HEK293 (cell line): Measurements from ENCODE around the gene MAGEA8.

ENCODE experiments used
- MZF1 ChIP-seq: fragments of 450-650 bp; formaldehyde crosslinking; IDR thresholded peaks from 2 replicates; pipeline ENCODE4 v1.5.1; 2017; ENCODE audit warnings: missing biosample characterization, missing genetic modification characterization, borderline replicate concordance
- SP7 ChIP-seq: fragments of 450-650 bp; formaldehyde crosslinking; IDR thresholded peaks from 2 replicates; pipeline ENCODE4 v1.5.1; 2016; ENCODE audit warnings: missing biosample characterization, missing genetic modification characterization
- TRIM28 ChIP-seq: IDR thresholded peaks from 2 replicates; pipeline ENCODE4 v1.6.1; 2011; ENCODE audit warnings: low read length, control low read depth, borderline replicate concordance
- ZBTB20 ChIP-seq: fragments of 450-650 bp; formaldehyde crosslinking; IDR thresholded peaks from 2 replicates; pipeline ENCODE4 v1.5.1; 2016; ENCODE audit warnings: missing biosample characterization, missing genetic modification characterization
- ZNF530 ChIP-seq: fragments of 450-650 bp; formaldehyde crosslinking; IDR thresholded peaks from 2 replicates; pipeline ENCODE4 v1.5.1; 2016; ENCODE audit warnings: low read depth, missing biosample characterization, missing genetic modification characterization
- ZNF561 ChIP-seq: fragments of 450-650 bp; IDR thresholded peaks from 2 replicates; pipeline ENCODE4 v1.5.1; 2018; ENCODE audit warnings: missing biosample characterization, missing genetic modification characterization, borderline replicate concordance
- ZNF837 ChIP-seq: fragments of 450-650 bp; formaldehyde crosslinking; IDR thresholded peaks from 2 replicates; pipeline ENCODE4 v1.5.1; 2016; ENCODE audit warnings: missing biosample characterization, missing genetic modification characterization
- TF ChIP-seq, protein P1 (sequence below): fragments of 450-650 bp; formaldehyde crosslinking; IDR thresholded peaks from 2 replicates; pipeline ENCODE4 v1.5.1; 2016; ENCODE audit warnings: missing biosample characterization, missing genetic modification characterization
- TF ChIP-seq, protein P2 (sequence below): fragments of 450-650 bp; formaldehyde crosslinking; IDR thresholded peaks from 2 replicates; pipeline ENCODE4 v1.5.1; 2016; ENCODE audit warnings: missing biosample characterization, missing genetic modification characterization
- TF ChIP-seq, protein P3 (sequence below): fragments of 450-650 bp; formaldehyde crosslinking; IDR thresholded peaks from 2 replicates; pipeline ENCODE4 v1.5.1; 2016; ENCODE audit warnings: missing biosample characterization, missing genetic modification characterization

DNA sequence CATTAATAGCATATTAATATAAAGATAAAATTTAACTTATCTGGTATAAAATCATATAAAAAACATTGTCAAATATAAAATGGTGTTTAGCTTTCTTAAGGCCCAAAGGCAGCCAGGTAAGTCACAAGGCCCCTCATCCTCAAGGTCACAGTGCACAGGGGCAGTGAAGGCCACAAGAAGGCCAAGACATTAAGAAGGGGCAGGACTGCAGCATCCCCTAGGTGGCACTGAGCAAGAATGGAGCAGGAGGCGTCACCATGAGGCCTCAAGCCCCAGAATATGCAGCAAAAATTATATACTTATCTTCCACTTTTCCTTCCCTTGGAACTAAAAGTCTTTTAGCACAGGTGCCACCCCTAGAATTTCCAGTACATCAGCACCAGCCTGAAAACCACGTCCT lies 49.5 kb upstream of the MAGEA8 start:
- TF ChIP-seq, protein P1, sequence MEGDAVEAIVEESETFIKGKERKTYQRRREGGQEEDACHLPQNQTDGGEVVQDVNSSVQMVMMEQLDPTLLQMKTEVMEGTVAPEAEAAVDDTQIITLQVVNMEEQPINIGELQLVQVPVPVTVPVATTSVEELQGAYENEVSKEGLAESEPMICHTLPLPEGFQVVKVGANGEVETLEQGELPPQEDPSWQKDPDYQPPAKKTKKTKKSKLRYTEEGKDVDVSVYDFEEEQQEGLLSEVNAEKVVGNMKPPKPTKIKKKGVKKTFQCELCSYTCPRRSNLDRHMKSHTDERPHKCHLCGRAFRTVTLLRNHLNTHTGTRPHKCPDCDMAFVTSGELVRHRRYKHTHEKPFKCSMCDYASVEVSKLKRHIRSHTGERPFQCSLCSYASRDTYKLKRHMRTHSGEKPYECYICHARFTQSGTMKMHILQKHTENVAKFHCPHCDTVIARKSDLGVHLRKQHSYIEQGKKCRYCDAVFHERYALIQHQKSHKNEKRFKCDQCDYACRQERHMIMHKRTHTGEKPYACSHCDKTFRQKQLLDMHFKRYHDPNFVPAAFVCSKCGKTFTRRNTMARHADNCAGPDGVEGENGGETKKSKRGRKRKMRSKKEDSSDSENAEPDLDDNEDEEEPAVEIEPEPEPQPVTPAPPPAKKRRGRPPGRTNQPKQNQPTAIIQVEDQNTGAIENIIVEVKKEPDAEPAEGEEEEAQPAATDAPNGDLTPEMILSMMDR (tag by site-specific recombination) = peak; percentile 17; the same call in 1 of the 2 replicates
- TF ChIP-seq, protein P2, sequence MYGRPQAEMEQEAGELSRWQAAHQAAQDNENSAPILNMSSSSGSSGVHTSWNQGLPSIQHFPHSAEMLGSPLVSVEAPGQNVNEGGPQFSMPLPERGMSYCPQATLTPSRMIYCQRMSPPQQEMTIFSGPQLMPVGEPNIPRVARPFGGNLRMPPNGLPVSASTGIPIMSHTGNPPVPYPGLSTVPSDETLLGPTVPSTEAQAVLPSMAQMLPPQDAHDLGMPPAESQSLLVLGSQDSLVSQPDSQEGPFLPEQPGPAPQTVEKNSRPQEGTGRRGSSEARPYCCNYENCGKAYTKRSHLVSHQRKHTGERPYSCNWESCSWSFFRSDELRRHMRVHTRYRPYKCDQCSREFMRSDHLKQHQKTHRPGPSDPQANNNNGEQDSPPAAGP (tag by site-specific recombination) = no peak
- TF ChIP-seq, protein P3, sequence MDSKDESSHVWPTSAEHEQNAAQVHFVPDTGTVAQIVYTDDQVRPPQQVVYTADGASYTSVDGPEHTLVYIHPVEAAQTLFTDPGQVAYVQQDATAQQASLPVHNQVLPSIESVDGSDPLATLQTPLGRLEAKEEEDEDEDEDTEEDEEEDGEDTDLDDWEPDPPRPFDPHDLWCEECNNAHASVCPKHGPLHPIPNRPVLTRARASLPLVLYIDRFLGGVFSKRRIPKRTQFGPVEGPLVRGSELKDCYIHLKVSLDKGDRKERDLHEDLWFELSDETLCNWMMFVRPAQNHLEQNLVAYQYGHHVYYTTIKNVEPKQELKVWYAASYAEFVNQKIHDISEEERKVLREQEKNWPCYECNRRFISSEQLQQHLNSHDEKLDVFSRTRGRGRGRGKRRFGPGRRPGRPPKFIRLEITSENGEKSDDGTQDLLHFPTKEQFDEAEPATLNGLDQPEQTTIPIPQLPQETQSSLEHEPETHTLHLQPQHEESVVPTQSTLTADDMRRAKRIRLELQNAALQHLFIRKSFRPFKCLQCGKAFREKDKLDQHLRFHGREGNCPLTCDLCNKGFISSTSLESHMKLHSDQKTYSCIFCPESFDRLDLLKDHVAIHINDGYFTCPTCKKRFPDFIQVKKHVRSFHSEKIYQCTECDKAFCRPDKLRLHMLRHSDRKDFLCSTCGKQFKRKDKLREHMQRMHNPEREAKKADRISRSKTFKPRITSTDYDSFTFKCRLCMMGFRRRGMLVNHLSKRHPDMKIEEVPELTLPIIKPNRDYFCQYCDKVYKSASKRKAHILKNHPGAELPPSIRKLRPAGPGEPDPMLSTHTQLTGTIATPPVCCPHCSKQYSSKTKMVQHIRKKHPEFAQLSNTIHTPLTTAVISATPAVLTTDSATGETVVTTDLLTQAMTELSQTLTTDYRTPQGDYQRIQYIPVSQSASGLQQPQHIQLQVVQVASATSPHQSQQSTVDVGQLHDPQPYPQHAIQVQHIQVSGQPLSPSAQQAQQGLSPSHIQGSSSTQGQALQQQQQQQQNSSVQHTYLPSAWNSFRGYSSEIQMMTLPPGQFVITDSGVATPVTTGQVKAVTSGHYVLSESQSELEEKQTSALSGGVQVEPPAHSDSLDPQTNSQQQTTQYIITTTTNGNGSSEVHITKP (tag by site-specific recombination) = no peak
- TF ChIP-seq MZF1 (tag by site-specific recombination) (no peak), ZNF530 (no peak), ZBTB20 (tag by site-specific recombination) (no peak), TRIM28 (no peak), ZNF837 (tag by site-specific recombination) (no peak), SP7 (tag by site-specific recombination) (no peak), ZNF561 (tag by site-specific recombination) (no peak)
